ENCODE results near the gene MACROD2. TPM values are rescaled to one million over a fixed set of nuclear protein-coding genes. Genes with fewer than 3 reads are reported as not detected.
"Not testable (repeated sequence)": the region's sequence is repeated elsewhere in the genome, so short reads cannot be mapped to it uniquely, and the experiment has no call there.

Gene MACROD2
- not detected for polyA plus RNA-seq (2012; ENCODE audit: insufficient read depth, insufficient read length)

DNA sequence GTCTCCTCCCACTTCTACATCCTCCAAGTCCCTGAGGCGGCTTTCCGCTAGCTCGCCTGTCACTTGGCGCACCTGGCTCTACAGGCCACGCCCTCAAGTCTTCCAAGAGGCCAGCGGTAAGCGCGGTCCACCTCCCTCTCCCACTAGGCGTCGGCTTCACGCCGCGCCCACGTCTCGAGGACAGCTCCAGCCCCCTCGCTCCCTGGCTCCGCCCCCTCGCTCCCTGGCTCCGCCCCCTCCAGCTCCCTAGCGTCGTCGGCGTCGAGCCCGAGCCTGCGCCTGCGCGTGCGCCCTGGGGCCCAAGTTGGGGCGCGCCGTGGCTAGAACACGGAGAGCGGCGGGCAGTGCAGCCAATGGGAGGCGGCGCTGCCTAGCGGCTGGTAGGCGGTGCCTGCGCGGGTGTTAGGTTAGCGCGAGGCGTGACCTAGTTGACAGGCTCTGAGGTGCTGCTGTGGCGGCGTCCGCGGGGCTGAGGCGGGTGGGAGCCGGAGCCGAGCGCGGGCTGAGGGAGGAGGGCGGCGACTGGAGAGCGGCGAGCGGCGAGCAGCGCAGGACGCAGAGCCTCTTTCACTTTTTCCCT is at the start of gene MACROD2:
Gene MACROD2, plus strand, starts transcription at position 431 of the 580 bp plus-strand sequence.
- no peak within 1 kb of the TSS for H3K4me3 ChIP-seq (ENCODE audit: low read length)
- DNase-seq (ENCODE audit: low read depth, low spot score), result no peak

DNA sequence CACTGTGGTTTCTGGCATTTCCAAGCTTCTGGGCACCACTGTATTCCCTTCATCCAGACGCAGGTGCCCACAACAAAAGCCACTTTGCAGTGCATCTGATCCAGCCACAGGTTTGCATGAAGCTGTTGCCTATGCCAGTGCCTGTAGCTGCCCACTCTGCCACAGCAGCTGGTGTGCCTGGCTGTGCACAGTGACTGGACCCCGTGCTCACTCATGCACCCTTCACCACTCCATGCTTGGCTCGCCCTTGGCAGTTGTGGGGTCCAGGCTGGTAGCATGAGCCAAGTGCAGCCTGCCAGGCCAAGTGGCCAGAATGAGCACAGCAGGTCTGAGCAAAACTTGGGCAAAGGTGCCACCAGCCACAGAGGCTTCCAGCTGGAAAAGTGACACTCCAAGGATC is 47.6 kb upstream of the MACROD2 start:
- DNase-seq (ENCODE audit: low read depth, low spot score), result no peak

DNA sequence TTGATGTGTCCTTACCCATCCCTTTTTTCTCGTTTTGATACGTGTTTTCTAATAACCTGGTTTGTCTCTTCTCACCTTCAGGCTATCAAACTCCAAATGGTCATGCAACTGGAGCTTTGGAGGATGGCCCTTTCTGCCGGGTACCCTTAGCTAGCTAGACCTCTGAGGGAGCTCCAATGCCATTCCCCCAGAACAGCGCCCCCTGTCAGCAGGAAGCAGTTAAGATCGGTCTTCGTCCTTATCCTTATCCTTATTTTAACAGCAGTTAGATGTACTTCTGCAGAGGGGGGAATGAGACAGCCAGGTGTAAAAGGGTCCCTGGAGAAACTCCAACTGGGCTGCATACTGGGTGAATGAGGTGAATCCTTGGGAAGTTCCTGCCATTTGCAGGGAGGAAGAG is 42.1 kb upstream of the MACROD2 start:
- H3K4me3 ChIP-seq (ENCODE audit: low read length), result no peak overlapping the region
- no peak for DNase-seq (ENCODE audit: low read depth, low spot score)

More for the DNA sequence above, 47.6 kb upstream of the MACROD2 start:
- H3K4me3 ChIP-seq (ENCODE audit: low read length), result no peak overlapping the region

DNA sequence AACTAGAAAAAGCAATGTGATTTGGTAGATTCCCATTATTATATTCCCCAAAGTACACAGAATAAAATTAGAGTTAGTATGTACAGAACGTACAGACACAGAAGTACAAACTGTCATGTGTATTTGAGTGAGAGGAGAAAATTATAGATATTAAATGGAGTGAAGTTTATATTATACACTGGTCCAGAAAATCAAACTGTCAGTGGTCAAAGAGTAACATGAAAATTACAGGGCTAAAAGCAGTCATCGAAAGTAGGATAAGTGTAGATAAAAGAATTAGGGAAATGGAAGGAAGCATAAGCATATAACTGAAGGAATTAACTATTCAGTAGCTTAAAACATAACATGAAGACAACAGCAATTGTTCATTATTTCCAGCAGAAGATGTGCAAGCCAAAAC is 35.2 kb upstream of the MACROD2 start:
- no peak overlapping the region for H3K4me3 ChIP-seq (ENCODE audit: low read length)
- DNase-seq (ENCODE audit: low read depth, low spot score), result no peak

DNA sequence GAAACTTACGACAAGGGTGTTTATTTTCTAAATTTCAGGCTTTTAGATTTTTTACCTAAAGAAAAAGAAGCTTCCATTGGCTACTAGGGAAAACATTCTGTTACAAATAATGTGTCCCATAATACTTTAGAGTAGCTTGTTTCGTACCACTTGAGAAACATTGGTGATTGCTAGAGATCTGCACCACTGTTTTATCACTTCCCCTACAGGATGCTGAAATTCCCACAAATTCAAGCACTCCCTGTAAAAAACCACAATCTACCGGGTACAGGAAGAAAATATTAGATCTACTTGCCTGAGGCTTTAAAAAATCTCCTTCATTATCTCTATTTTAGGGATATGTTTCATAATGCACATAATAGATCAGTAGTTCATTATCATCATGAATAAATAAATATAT is 34.8 kb upstream of the MACROD2 start:
- no peak overlapping the region for H3K4me3 ChIP-seq (ENCODE audit: low read length)
- DNase-seq (ENCODE audit: low read depth, low spot score), result no peak

DNA sequence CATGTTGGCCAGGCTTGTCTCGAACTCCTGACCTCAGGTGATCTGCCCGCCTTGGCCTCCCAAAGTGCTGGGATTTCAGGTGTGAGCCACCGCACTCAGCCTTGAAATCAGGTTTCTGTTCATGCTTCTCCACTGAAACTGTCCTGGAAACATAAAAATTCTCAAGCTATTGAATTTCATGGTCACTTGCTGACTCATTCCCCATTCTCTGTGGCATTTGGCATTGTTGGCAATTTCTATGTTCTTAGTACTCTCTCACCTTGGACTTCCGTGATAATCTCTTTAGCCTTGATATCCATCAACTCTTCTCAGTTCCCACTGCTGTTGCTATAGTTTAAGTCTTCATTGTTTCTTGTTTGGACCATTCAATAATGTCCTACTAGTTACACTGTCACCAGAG is 11.1 kb upstream of the MACROD2 start:
- DNase-seq (ENCODE audit: low read depth, low spot score), result no peak
- no peak overlapping the region for H3K4me3 ChIP-seq (ENCODE audit: low read length)

DNA sequence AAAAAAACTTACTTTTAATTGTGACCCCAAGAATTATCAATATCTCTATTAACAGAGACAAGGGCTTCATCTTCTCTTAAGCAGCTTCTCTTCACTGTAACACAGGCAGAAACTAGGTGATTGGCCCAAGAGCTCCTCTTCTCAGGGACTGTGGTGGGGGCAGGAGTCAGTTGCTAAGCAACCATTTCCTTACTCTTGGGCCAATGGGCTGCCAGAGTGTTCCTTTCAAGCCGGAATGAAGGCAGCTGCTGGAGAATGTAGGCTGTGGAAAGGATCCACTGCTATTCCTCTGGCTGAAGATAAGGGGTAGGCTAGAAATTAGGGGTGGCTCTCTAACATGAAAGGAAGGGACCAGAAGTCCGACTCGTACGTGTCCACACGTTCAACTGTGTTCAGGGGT is 4.9 kb upstream of the MACROD2 start, which contains the start of gene SEL1L2:
Gene SEL1L2, minus strand, starts transcription at position 150 of the 400 bp plus-strand sequence. Its CDS starts 80 bp downstream, at position 70.
- DNase-seq (ENCODE audit: low read depth, low spot score), result no peak

DNA sequence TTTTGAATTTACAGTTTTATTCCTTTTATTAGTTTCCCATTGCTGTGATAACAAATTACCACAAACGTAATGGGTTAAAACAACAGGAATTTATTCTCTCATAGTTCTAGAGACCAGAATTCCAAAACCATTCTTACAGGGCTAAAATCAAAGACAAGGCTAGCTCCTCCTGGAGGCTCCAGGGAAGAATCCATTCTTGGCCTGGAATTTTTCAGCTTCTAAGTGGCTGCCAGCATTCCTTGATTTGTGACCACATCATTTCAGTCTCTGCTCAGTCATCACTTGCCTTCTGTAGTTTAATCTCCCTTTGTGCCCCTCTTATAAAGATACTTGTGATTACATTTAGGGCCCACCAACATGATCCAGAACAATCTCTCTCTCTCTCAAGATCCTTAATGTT is 4.0 kb upstream of the MACROD2 start:
- H3K4me3 ChIP-seq (ENCODE audit: low read length), result no peak overlapping the region
- no peak for DNase-seq (ENCODE audit: low read depth, low spot score)

More for the DNA sequence above, 4.9 kb upstream of the MACROD2 start, which contains the start of gene SEL1L2:
- H3K4me3 ChIP-seq (ENCODE audit: low read length), result no peak within 1 kb of the TSS

DNA sequence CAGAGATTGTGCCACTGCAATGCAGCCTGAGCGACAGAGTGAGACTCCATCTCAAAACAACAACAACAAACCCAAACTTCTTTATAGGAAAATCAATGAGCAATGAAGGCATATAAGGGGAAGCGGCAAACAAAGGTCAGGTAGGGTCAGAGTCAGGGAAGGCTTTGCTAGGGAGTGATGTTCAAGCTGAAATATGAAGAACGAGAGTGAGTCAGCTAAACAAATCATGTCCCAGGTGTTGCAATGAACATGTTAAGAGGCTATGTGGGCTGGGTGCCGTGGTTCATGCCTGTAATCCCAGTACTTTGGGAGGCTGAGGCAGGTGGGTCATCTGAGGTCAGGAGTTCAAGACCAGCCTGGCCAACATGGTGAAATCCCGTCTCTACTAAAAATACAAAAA is 3.4 kb upstream of the MACROD2 start:
- DNase-seq (ENCODE audit: low read depth, low spot score); H3K4me3 ChIP-seq (ENCODE audit: low read length): not testable (repeated sequence)

DNA sequence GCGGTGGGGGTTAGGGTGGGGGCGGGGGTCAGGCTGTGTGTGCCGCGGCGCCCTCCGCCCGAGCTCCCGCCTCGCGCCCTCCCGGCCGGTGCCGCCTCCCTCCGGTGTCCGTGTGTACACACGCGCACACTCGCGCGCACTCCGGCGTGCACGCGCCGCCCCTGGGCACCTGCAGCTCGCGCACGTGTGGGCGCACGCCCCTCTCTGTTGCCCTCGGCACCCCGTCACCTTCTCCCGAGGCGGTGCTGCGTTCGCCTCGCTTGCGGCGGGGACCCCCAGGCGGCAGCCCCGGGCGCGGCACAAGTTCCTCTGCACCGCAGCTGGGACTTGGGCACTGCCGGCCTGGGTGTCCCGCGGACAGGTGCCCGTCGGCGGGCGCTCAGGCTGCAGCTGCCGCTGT is 525 bp downstream of the MACROD2 start:
- no peak overlapping the region for H3K4me3 ChIP-seq (ENCODE audit: low read length)
- DNase-seq (ENCODE audit: low read depth, low spot score), result no peak

DNA sequence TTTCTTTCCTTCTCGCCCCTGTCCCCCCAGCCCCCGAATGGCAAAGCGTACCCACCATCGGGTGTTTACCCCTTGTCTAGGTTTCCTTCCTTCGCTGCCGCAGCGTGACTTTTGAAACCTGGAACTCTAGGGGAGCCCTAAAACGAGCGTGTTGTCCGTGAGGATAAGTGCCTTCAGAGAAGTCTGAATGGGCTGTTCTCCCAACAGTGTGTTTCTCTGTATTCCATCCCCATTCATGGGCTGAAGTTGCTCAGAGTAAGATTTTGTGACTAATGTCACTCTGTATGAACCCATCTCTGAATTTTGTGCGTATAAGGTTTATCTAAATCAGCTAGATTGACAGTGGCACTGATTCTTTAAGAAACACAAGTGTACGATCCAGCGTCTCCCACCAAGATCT is 949 bp downstream of the MACROD2 start:
- DNase-seq (ENCODE audit: low read depth, low spot score), result no peak
- no peak overlapping the region for H3K4me3 ChIP-seq (ENCODE audit: low read length)

DNA sequence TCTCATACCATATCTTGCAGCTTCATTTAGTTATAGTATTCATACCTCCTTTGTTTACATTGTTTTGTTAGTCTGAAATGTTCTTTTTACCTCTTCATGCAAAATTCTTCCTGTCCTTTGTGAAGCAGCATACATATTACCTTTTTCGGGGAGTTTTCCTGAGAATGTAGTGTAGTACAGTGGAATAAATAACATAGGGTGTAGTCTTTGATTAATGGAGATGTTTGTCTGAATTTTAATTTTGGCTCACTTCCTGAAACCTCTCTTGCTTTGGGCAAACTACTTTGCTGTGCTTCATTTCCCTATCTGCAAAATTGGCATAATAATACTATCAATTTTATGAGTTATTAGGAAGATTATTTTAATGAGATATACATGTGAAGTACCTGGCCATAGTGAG is 5.6 kb downstream of the MACROD2 start:
- no peak overlapping the region for H3K4me3 ChIP-seq (ENCODE audit: low read length)
- DNase-seq (ENCODE audit: low read depth, low spot score), result no peak

DNA sequence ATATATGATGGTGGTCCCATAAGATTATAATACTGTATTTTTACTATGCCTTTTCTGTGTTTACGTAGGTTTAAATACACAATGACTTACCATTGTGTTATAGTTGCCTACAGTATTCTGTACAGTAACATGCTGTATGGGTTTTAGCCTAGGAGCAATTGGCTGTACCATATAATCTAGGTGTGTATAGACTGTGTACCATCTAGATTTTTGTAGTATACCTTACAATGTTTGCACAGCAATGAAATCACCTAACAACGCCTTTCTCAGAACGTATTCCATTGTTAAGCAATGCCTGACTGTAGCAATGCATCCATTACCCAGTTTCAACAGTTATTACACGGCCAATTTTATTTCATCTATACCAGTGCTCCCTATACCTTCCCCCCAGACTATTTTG is 10.7 kb downstream of the MACROD2 start:
- DNase-seq (ENCODE audit: low read depth, low spot score), result no peak
- H3K4me3 ChIP-seq (ENCODE audit: low read length), result no peak overlapping the region

DNA sequence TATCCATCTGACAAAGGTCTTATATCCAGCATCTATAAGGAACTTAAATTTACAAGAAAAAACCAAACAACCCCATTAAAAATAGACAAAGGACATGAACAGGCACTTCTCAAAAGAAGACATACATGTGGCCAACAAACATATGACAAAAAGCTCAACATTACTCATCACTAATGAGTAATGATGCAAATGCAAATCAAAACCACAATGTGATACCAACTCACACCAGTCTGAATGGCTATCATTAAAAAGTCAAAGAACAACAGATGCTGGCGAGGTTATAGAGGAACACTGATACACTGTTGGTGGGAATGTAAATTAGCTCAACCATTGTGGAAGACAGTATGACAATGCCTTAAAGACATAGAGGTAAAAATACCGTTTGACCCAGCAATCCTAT is 13.9 kb downstream of the MACROD2 start:
- H3K4me3 ChIP-seq (ENCODE audit: low read length), result no peak overlapping the region

DNA sequence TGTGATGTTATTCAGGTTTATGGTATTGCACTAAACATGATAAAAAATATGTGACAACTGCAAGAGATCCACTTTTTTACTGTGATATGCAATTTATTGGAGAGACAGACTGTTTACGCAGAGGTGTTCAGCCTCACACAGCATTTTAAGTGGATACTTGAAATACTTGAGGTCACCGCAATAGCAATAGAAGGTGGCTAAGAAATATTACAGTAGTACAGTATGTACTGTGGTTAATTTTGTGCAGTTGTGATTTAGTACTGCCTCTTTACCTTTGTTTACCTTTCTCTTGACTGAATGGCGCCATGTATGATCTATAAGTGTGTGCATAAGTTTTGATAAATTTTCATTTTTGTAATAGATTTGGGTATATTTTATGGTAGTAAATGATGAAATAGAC is 17.4 kb downstream of the MACROD2 start:
- H3K4me3 ChIP-seq (ENCODE audit: low read length), result no peak overlapping the region
- no peak for DNase-seq (ENCODE audit: low read depth, low spot score)

More for the DNA sequence above, 13.9 kb downstream of the MACROD2 start:
- no peak for DNase-seq (ENCODE audit: low read depth, low spot score)

DNA sequence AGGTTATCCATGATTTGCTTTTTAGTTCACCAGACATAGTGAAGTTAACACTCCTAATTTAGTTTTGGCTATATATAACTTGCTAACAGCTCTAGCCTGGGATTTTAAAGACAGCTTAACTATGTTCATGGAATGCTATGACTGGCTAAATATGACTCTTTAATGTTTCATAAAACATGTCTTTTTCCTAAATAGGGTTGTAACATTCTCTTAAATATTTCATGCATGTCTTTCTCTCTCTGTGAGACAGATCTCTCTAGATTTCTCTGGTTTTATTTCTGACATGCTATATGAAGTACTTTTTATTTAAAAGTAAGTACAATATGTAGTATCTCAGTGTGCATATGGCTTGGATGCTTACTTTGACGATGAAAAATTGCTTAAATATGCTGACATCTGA is 35.7 kb downstream of the MACROD2 start:
- no peak overlapping the region for H3K4me3 ChIP-seq (ENCODE audit: low read length)
- DNase-seq (ENCODE audit: low read depth, low spot score), result no peak

DNA sequence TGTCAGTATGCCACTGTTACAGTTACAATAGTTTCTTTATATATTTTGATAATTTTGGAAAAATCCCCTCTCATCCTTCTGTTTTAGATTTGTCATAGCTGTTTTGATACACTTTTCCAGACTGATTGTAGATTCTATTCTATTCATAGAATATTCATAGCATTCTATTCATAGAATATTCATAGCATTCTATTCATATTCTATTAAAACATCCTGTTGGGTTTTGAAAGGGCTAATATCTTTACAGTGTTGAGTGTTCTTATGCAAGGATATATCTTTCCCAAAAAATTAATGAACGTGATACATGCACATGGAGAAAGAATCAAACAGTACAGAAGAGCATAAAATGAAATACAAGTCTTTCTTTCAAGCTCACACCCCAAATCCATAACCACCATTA is 38.0 kb downstream of the MACROD2 start:
- DNase-seq (ENCODE audit: low read depth, low spot score), result no peak
- H3K4me3 ChIP-seq (ENCODE audit: low read length), result no peak overlapping the region

DNA sequence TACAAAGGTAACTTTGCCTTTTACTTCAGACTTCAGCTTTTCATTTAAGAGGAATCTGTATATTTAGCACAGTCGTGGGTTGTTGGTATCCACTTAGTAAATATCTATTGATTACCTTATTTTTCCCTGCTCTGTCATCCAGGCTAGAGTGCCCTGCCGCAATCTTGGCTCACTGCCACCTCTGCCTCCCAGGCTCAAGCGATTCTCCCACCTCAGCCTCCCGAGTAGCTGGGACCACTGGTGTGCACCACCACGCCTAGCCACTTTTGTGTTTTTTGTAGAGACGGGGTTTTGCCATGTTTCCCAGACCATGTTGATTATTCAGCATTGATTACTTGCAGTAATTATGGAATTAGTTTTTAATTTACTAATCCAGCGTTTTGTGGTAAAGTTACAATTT is 41.3 kb downstream of the MACROD2 start:
- H3K4me3 ChIP-seq (ENCODE audit: low read length), result no peak overlapping the region
- DNase-seq (ENCODE audit: low read depth, low spot score), result no peak

DNA sequence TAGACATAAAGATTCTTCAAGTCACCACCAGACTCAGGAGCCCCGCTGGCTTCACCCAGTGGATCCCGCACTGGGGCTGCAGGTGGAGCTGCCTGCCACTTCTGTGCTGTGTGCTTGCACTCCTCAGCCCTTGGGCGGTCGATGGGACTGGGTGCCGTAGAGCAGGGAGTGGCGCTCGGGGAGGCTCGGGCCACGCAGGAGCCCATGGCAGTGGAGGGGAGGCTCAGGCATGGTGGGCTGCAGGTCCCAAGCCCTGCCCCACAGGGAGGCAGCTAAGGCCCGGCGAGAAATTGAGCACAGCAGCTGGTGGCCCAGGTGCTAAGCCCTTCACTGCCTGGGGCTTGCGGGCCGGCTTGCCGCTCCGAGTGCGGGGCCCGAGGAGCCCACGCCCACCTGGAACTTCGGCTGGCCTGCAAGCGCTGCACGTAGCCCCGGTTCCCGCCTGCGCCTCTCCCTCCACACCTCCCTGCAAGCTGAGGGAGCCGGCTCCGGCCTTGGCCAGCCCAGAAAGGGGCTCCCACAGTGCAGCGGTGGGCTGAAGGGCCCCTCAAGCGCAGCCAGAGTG is 49.5 kb downstream of the MACROD2 start:
- not testable (repeated sequence) for H3K4me3 ChIP-seq (ENCODE audit: low read length); DNase-seq (ENCODE audit: low read depth, low spot score)

DNA sequence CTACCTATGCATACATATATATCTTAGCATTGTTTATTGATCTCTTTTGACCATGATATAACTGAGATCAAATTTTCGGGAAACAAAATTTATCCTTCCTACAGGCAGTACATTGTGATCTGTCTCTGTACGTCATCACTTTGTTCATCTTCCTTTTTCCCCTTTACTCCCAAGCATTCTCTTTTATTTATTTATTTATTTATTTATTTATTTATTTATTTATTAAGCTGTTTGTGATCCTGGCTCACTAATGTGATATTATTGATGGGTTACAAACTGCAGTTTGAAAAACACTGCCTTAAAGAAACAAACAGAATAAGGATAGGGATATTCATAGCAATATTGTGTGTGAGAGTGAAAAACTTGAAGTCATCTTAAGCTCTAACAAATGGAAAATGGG is 51.2 kb downstream of the MACROD2 start:
- DNase-seq (ENCODE audit: low read depth, low spot score), result no peak
- no peak overlapping the region for H3K4me3 ChIP-seq (ENCODE audit: low read length)

DNA sequence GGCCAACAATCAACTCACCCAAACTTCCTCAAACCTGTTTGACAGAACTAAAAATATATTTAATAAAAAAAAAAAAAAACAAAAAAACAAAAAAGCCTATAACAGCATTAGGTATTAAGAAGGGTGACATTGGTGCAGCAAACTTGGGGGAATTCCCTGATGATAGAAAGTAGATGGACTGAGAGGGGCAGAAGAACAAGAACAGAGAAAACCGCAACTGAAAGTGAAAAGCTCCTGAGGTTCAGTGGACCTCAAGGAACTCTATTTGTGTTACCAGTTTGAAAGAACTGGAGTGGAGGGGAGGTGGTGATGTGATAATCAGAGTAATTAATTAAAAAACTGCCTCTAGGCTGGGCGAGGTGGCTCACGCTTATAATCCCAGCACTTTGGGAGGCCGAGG is 53.8 kb downstream of the MACROD2 start:
- DNase-seq (ENCODE audit: low read depth, low spot score), result no peak
- H3K4me3 ChIP-seq (ENCODE audit: low read length), result no peak overlapping the region

All from Jurkat, Clone E6-1 (cell line).